GM12878 (cell line): Measurements from ENCODE around the gene ZFP37. TPM values are rescaled to one million over a fixed set of nuclear protein-coding genes. Genes with fewer than 3 reads are reported as not detected.

Experiments
- ATAC-seq: fragments of 200-7000 bp; cut with Tn5 transposase; 3 replicates; pipeline ENCODE4 v1.9.1; 2020; ENCODE audit warnings: mild to moderate bottlenecking, moderate library complexity
- BruUV-seq: library from RNA; stranded (reverse); fragments of 400-500 nt; replicated peaks from 2 replicates; lab custom pipeline; 2021; lab: Mats Ljungman, UMichigan
- CTCF ChIA-PET: fragments of 300-600 bp; sonication (Branson Sonifier 250); formaldehyde crosslinking; extraction: SDS; loops from one replicate; lab custom pipeline; 2021; ENCODE audit warnings: inconsistent platforms; lab: Yijun Ruan, JAX
- POLR2A ChIA-PET: fragments of 350-600 bp; formaldehyde crosslinking; extraction: SDS; loops from one replicate; lab custom pipeline; 2021; ENCODE audit warnings: inconsistent platforms; lab: Charles Lee
- RAD21 ChIA-PET: fragments of 300-600 bp; sonication (Branson Sonifier 250); formaldehyde crosslinking; loops from one replicate; lab custom pipeline; 2023; ENCODE audit warnings: antibody characterized with exemption; ENCODE audit not compliant: unreplicated experiment; lab: Charles Lee
- SMC1A ChIA-PET: fragments of 300-600 bp; sonication (Branson Sonifier 250); formaldehyde crosslinking; loops from one replicate; lab custom pipeline; 2023; ENCODE audit not compliant: unreplicated experiment, uncharacterized antibody; lab: Charles Lee
- DNase-seq: peaks from one replicate; pipeline ENCODE4 v3.0.0-alpha.2; 2011; ENCODE audit warnings: low read depth, low spot score
- FAIRE-seq: peaks from 3 replicates; lab custom pipeline; 2011; peaks lifted over from hg19 to GRCh38; lab: Jason Lieb, UNC
- H2AFZ ChIP-seq: 2 replicates; pipeline ENCODE4 v1.6.0; 2011; ENCODE audit warnings: low read depth, low read length, control low read depth; ENCODE audit not compliant: control insufficient read depth
- H3K27ac ChIP-seq: 2 replicates; pipeline ENCODE4 v1.5.1; 2011; ENCODE audit warnings: control low read depth; ENCODE audit not compliant: control insufficient read depth, insufficient read depth
- H3K27me3 ChIP-seq, 2 experiments: replicated peaks in 1 of 2; 2 replicates each; pipeline versions ENCODE4 v1.6.0 to v1.6.1; 2011; ENCODE audit warnings: low read length in 1 of 2; ENCODE audit not compliant: control insufficient read depth in 2 of 2, insufficient read depth in 2 of 2
- H3K36me3 ChIP-seq, 2 experiments: 2 replicates each; pipeline ENCODE4 v1.5.1; 2011; ENCODE audit warnings: low read length in 1 of 2; ENCODE audit not compliant: control insufficient read depth in 2 of 2, insufficient read depth in 2 of 2
- H3K4me1 ChIP-seq: 2 replicates; pipeline ENCODE4 v1.6.1; 2011; ENCODE audit warnings: mild to moderate bottlenecking, low read length, moderate library complexity, mixed read lengths; ENCODE audit not compliant: control insufficient read depth, insufficient read depth
- H3K4me2 ChIP-seq: 2 replicates; pipeline ENCODE4 v1.6.0; 2011; ENCODE audit warnings: control low read depth; ENCODE audit not compliant: control insufficient read depth, insufficient read depth
- H3K4me3 ChIP-seq: fragments of 200-600 bp; sonication (generic); 2 replicates; pipeline ENCODE4 v1.5.1; 2016
- H3K79me2 ChIP-seq: 2 replicates; pipeline ENCODE4 v1.6.0; 2011; ENCODE audit warnings: low read length; ENCODE audit not compliant: control insufficient read depth, insufficient read depth
- H3K9ac ChIP-seq: 2 replicates; pipeline ENCODE4 v1.8.0; 2011; ENCODE audit warnings: low read length, control low read depth, mixed read lengths; ENCODE audit not compliant: control insufficient read depth, insufficient read depth
- H3K9me3 ChIP-seq: replicated peaks from 3 replicates; pipeline ENCODE4 v1.5.1; 2011; ENCODE audit warnings: mild to moderate bottlenecking, low read length; ENCODE audit not compliant: control insufficient read depth, insufficient read depth
- H4K20me1 ChIP-seq: 2 replicates; pipeline ENCODE4 v1.6.0; 2011; ENCODE audit not compliant: control insufficient read depth, insufficient read depth
- CBFB ChIP-seq: IDR thresholded peaks from 2 replicates; pipeline ENCODE4 v1.6.1; 2016; ENCODE audit warnings: antibody characterized with exemption, low read depth
- NR2C1 ChIP-seq: fragments of 450-650 bp; IDR thresholded peaks from 2 replicates; pipeline ENCODE4 v1.6.1; 2017; ENCODE audit warnings: antibody characterized with exemption, mild to moderate bottlenecking, moderate library complexity
- NR2C2 ChIP-seq: IDR thresholded peaks from 2 replicates; pipeline ENCODE4 v1.6.1; 2011; ENCODE audit warnings: borderline replicate concordance, low read depth; ENCODE audit not compliant: control insufficient read depth, insufficient read length
- RAD21 ChIP-seq: IDR thresholded peaks from 2 replicates; pipeline ENCODE4 v1.6.1; 2011; ENCODE audit warnings: mild to moderate bottlenecking, low read depth, low read length, moderate library complexity; ENCODE audit not compliant: insufficient read depth
- RCOR1 ChIP-seq: conservative IDR thresholded peaks from 2 replicates; pipeline ENCODE4 v1.6.1; 2012; ENCODE audit warnings: low read depth, low read length, improper control_type of control experiment
- SMAD5 ChIP-seq: IDR thresholded peaks from 2 replicates; pipeline ENCODE4 v1.6.1; 2016; ENCODE audit warnings: antibody characterized with exemption, low read depth
- SREBF1 ChIP-seq: IDR thresholded peaks from 2 replicates; pipeline ENCODE4 v1.6.1; 2012; ENCODE audit warnings: mild to moderate bottlenecking, low read length
- USF2 ChIP-seq: IDR thresholded peaks from 2 replicates; pipeline ENCODE4 v1.6.1; 2011; ENCODE audit warnings: low read depth, low read length, improper control_type of control experiment, borderline replicate concordance
- ZBTB40 ChIP-seq: fragments of 450-650 bp; IDR thresholded peaks from 2 replicates; pipeline ENCODE4 v1.6.1; 2016; ENCODE audit warnings: mild to moderate bottlenecking, moderate library complexity, borderline replicate concordance
- ZNF217 ChIP-seq: fragments of 450-650 bp; IDR thresholded peaks from 2 replicates; pipeline ENCODE4 v1.6.1; 2017; ENCODE audit warnings: antibody characterized with exemption, mild to moderate bottlenecking
- ZNF274 ChIP-seq: IDR thresholded peaks from one replicate; pipeline ENCODE4 v1.8.0; 2011; ENCODE audit not compliant: insufficient read length, insufficient read depth
- ZNF622 ChIP-seq: fragments of 450-650 bp; IDR thresholded peaks from 2 replicates; pipeline ENCODE4 v1.6.1; 2017; ENCODE audit warnings: mild to moderate bottlenecking, inconsistent platforms
- ZNF687 ChIP-seq: fragments of 450-650 bp; IDR thresholded peaks from 2 replicates; pipeline ENCODE4 v1.6.1; 2017; ENCODE audit warnings: mild to moderate bottlenecking, moderate library complexity
- ZSCAN29 ChIP-seq: fragments of 450-650 bp; IDR thresholded peaks from 2 replicates; pipeline ENCODE4 v1.6.1; 2017; ENCODE audit warnings: mild to moderate bottlenecking, moderate library complexity
- WGBS: methylation state at CpG from one replicate; pipeline ENCODE4 v1.1.6; 2016; ENCODE audit warnings: low lambda C conversion rate; ENCODE audit not compliant: insufficient replicate concordance, insufficient coverage; ENCODE audit errors: missing lambda C conversion rate; 5-methylcytosine and 5-hydroxymethylcytosine counted together
- in situ Hi-C: fragments of 300-500 bp; cut with MboI; formaldehyde crosslinking; loops from 9 replicates; pipeline ENCODE4 v1.14.3; 2018; ENCODE audit warnings: mixed read lengths
- intact Hi-C: fragments of 100-400 bp; cut with micrococcal nuclease; formaldehyde crosslinking; loops from one replicate; pipeline ENCODE4 v1.14.2; 2022; ENCODE audit not compliant: unreplicated experiment
- polyA plus RNA-seq, 11 experiments: library from polyadenylated mRNA; depleted of rRNA in 4 of 11; unstranded in 6 of 11; stranded (reverse) in 5 of 11; fragments of >200 nt; fragmentation: Nextera tagmentation in 4 of 11; fragmentation: Illumina TruSeq in 1 of 11; extraction: Ambion mirVana in 4 of 11; extraction: Trizol in 1 of 11; gene quantifications; 1 replicate in 1 of 11; 2 replicates in 10 of 11; pipeline versions ENCODE4 v1.2.1 to v1.2.3, GENCODE V29; 2011 to 2016; ENCODE audit warnings: inconsistent platforms in 2 of 11, missing spikeins in 2 of 11, low read depth in 1 of 11
- total RNA-seq, 4 experiments: library from RNA; depleted of rRNA in 3 of 4; stranded (reverse); fragments of >200 nt in 3 of 4; fragmentation: Illumina TruSeq in 1 of 4; extraction: Trizol in 1 of 4; gene quantifications; 2 replicates each; pipeline versions ENCODE4 v1.2.1 to v1.2.3, GENCODE V29; 2013 to 2021

ZFP37 gene
- total and polyA plus RNA-seq, 10 of the 15 experiments (the other 5 are each of a cell fraction or from before 2014, with no cell fraction given) = 0.47 to 1.7 (median 1.4) TPM; not detected in 1

GRCh38 chr9:113012492-113012891, 44.0 kb downstream of the ZFP37 start:
- ChIA-PET POLR2A (no interaction called here), CTCF (no interaction called here), RAD21 (no interaction called here), SMC1A (no interaction called here)
- Histone ChIP-seq H2AFZ (no peak overlapping the region), H3K27ac (no peak overlapping the region), H3K27me3 (no peaks in the 10 kb centered on the region), H4K20me1 (no peaks in the 10 kb centered on the region), H3K4me1 (no peaks in the 10 kb centered on the region), H3K4me3 (no peak overlapping the region), H3K4me2 (no peak overlapping the region), H3K9ac (no peak overlapping the region), H3K9me3 (no peaks in the 10 kb centered on the region; the same call in 2 of the 3 replicates), H3K36me3 (no peaks in the 10 kb centered on the region), H3K79me2 (no peaks in the 10 kb centered on the region)
- DNase-seq (no peak), FAIRE-seq (no peak), ATAC-seq (no peak)
- intact Hi-C loops = no loop called here
- no TSS peak for BruUV-seq
- 12% methylated on average over 9 of the region's 9 CpGs for WGBS
- in situ Hi-C loops = no loop called here
- TF ChIP-seq ZBTB40 (no peak), CBFB (no peak), ZSCAN29 (no peak), NR2C2 (no peak), ZNF687 (no peak), NR2C1 (no peak), ZNF274 (no peak), SMAD5 (no peak), RAD21 (no peak), SREBF1 (no peak), USF2 (no peak), ZNF622 (no peak), ZNF217 (no peak), RCOR1 (no peak)
